Measurements from ENCODE around the gene VPS26C. TPM values are rescaled to one million over a fixed set of nuclear protein-coding genes. Genes with fewer than 3 reads are reported as not detected.

The VPS26C gene
- total RNA-seq, 1 experiment from 2014 or later = 38.6 TPM

DNA sequence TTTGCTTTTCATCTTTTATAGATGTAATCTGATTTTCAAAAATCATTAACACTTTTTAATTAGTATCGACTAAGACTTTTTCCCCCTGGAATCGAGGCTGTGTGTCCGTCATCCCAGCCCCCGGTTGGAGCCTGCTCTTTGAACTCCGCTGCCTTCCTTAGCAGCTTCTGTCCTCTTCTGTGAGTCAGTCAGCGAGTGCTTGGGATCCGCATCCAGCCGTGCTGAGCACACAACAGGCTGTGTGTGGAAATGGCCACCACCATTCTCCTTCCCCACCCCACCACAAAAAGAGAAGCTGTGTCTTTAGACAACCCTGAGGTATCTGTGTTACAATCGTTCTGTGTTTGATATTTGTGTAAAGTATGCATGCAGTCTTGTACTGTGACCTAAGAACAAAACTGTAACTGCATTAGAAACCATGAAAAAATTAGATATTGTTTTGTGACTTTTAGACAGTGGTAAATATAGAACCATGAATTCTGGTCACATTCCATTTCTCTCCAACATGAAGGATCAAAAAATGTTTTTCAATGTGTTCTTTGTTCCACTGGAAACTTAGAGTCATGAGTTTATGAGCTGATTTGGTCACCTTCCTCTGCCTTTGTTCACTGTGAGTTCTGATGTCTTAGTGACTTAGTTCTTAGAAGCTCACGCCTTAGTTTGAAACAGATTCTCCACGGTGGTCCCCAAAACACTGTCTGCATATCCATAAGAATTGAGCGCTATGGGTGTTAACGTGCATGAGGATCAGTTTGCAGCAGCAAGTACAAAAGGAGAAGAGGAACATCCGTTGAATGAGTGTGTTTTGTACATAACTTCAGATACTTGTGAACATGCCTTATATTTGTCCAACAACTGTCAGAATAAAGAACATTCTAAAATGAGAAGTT is 64.7 kb downstream of the VPS26C start:
- DNase-seq (ENCODE audit: low spot score) = no peak

- no peak for DNase-seq (ENCODE audit: low spot score)
Measured at GRCh38 chr21:37200641-37201480, 66.3 kb downstream of the VPS26C start.

DNA sequence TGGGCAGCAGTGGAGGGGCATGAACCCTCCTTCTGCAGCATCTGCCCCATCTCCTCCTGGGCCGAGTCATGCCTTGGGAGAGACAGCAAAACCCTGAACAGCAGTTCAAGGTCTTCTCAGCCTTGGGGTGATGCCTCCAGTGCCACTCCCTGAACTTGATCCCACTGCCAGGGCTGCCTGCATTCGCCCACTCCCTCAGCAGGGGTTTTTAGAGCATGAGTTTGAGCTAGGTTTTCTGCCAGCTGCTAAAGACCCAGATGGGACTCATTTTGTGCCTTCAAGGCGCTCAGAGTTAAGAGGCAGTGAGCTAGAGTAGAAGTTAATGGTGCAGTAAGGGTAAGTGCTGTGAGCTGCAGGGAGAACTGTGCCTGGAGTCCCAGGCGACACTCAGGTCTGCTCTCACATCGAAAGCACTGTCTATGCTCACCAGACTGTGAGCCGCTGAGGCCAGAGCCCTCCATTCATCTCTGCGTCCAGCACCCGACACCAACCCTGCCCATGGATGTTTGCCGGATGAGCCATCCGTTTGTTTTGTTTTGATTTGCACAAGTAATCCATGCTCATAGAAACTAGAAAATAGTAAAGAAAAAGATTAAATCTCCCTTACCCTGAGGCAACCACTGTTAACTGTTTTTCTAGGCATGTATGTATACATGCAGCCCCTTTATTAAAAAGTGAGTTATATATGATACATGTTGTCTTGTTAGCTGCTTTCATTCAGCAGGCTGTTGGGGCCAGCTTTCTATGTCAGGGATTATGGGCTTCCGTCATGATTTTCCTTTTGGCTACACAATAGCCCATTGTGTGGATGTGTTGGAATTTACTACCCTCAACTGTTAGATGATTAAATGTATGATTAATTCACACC is 67.8 kb downstream of the VPS26C start:
- DNase-seq (ENCODE audit: low spot score) = peak; percentile 38

DNA sequence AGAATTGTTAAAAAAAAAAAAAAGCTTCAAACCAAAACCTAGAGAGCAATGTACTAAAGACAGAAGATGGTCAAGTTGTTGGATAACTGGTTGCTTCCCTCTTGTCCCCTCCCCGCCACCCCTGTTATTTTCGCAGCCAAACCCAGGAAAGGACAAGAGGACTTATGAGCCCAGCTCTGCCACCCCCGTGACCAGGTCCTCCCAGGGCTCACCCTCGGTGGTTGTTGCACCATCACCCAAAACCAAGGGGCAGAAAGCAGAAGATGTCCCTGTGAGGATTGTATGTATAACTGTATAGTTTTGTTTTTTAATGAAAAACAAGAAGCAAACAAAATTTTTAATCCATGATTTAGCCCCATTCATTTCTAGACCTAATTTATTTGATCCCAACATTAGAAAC is 69.4 kb downstream of the VPS26C start:
- DNase-seq (ENCODE audit: low spot score) = no peak

DNA sequence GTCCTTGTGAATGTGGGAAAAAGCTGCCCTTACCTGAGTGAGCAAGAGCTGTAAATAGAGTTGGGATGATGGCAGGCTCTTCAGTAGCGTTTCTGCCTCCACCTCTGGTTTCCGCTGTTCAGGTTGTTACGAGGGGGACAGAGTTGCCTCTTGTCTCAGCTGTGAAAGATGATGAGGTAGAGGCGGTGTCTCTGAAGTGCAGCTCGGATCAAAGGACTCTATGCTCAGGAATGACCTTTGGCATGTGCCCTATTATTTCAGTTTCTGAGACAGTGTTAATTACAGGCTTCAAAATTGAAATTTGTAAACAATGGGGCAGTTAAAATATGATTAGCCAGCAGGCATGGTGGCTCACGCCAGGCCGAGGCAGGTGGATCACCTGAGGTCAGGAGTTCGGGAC is 70.3 kb downstream of the VPS26C start:
- DNase-seq (ENCODE audit: low spot score) = no peak

DNA sequence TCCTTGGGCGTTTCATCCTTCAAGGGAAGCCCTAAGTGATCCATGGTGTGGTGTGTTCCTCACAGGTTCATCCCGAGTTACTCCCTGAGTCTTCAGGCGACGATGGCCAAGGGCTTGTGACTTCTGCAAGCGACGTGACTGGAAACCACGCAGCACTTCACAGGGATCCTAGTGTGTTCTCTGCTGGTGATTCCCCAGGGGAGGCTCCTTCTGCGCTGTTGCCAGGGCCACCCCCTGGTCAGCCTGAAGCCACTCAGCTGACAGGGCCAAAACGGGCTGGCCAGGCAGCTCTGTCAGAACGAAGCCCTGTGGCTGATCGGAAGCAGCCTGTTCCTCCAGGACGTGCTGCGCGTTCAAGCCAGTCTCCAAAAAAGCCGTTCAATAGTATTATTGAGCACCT is 71.5 kb downstream of the VPS26C start:
- DNase-seq (ENCODE audit: low spot score) = no peak

DNA sequence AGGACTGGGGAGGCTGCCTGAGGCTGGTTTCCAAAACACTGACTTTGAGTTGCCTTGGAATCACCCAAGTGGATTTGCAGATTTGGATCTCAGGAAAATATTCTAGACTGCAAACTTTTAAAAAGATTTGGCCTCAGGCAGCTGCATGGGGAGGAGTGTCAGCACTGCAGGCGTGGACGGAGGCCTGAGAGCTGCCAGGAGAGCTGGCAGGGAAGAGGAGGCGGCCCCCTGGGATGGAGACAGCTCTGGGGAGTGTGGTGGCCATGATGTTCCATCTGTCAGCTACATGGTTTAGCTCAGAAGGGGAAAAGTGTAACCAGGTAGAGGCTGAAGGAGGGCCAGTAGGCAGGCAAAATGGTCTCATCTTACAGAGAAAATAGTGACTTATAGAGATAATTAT is 72.1 kb downstream of the VPS26C start:
- DNase-seq (ENCODE audit: low spot score) = no peak

DNA sequence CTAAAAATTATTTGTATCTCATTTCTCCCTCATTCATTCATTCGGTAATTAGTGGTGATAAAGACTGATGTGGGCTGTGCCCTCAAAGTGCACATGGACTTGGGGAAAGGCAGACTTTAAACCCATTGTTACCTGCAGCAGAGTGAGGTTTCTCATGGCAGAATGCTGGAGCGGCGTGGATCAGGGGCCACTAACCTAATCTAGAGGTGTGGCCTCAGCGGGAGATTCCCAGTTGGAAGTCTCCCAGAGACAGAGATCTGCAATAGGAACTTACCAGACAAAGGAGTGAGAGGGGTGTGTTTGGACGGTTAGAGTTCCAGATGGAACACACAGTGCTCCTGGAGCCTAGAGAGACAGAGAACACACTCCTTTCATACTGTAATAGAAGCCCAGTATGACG is 73.5 kb downstream of the VPS26C start:
- no peak for DNase-seq (ENCODE audit: low spot score)

- DNase-seq (ENCODE audit: low spot score) = no peak
Measured at GRCh38 chr21:37193006-37193405, 74.1 kb downstream of the VPS26C start.

GRCh38 chr21:37192019-37192418 is 75.1 kb downstream of the VPS26C start:
- DNase-seq (ENCODE audit: low spot score) = no peak

DNA sequence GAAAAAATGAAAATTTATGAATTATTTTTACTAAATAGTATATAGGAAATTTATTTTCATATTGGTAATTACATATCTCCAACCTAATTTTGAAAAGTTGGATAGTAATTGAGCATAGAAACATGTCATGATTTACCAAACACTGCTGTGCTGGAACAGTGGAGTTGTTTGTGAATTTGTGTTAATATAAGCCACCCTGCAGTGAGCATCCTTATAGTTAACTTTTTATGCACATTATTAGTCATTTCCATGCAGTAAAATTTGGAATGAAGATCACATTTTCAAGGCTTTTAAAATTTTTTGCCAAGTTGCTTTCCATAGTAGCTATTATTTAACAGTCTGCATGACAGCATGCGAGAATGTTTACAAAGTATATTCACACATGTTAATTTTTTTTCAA is 78.3 kb downstream of the VPS26C start:
- no peak for DNase-seq (ENCODE audit: low spot score)

GRCh38 chr21:37186983-37187382 is 80.2 kb downstream of the VPS26C start:
- DNase-seq (ENCODE audit: low spot score) = no peak

DNA sequence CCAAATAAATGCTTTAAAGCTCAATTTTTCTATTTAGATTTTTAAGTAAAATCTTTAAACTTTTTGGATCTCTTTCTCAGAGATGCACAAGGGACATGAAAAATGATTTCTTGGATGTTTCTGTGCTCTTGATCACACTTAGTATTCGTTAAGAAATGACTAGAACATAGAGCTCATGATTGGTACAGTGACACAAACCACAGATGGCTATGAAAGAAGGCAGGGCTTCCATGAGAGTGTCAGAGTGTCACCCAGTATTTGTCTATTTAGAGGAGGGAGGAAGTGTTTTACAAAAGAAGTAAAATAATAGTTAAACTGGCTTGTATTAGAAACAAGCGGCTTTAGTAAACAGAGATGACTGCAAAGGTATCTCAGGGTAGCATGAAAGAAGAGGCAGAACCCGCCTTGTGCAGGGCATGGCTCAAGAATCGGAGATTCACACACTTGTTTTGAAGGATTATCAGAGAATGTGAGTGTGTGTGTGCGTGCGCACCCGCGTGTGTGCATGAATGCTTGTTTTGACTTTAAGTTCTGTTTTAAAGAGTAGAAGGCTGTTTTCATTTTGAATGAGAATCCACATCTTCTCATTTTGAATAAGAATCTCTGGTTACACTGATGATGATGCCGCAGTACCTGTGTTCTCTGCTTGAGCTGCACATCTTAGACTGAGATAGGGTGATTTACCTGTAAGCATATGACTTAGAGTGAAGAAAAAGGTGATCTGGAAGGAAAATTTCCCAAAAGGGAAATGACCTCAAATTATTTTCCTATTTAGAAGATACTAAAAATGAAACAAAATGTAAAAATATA is 82.1 kb downstream of the VPS26C start:
- DNase-seq (ENCODE audit: low spot score) = no peak

- DNase-seq (ENCODE audit: low spot score) = no peak
Measured at GRCh38 chr21:37183749-37184148, 83.4 kb downstream of the VPS26C start.

GRCh38 chr21:37182222-37182621 is 84.9 kb downstream of the VPS26C start:
- DNase-seq (ENCODE audit: low spot score) = no peak

GRCh38 chr21:37181059-37181458 is 86.1 kb downstream of the VPS26C start:
- DNase-seq (ENCODE audit: low spot score) = no peak

DNA sequence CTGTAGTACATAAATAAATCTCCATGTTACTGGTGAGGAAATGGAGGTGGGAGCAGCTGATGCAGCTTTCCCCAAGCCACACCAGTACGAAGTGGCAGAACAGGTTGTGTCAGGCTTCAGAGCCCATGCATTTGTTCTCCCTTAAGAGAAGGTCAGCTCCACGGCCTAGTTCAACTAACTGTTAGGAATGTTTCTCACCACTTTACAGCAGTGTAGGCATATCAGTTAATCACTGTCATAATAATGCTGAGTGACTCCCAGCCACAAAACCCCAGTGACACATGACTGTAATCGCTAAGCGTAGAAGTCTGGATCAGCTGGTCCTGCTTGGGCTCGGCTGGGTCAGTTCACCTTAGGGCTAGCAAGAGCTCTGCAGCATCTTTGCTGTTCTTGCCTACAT is 90.4 kb downstream of the VPS26C start:
- DNase-seq (ENCODE audit: low spot score) = peak; percentile 78
